ENCODE results near the gene ERGIC3. TPM values are rescaled to one million over a fixed set of nuclear protein-coding genes. Genes with fewer than 3 reads are reported as not detected.
A peak's percentile ranks its signal among the peaks of the same experiment; 100 is the strongest.

ERGIC3 gene
- total RNA-seq, 1 experiment from 2014 or later = 570 TPM

GRCh38 chr20:35598476-35598875 is 56.6 kb downstream of the ERGIC3 start:
- no peak for DNase-seq (ENCODE audit: low read depth)

GRCh38 chr20:35598899-35599775 is 57.3 kb downstream of the ERGIC3 start:
- DNase-seq (ENCODE audit: low read depth) = no peak

GRCh38 chr20:35599776-35600120 is 57.9 kb downstream of the ERGIC3 start:
- DNase-seq (ENCODE audit: low read depth) = no peak

GRCh38 chr20:35600176-35600992 is 58.5 kb downstream of the ERGIC3 start:
- no peak for DNase-seq (ENCODE audit: low read depth)

- peak; percentile 75 for DNase-seq (ENCODE audit: low read depth)
These were observed 59.4 kb downstream of the ERGIC3 start for GRCh38 chr20:35600993-35601973.

GRCh38 chr20:35601990-35602389 is 60.1 kb downstream of the ERGIC3 start:
- DNase-seq (ENCODE audit: low read depth) = no peak

GRCh38 chr20:35602851-35603495 is 61.1 kb downstream of the ERGIC3 start:
- no peak for DNase-seq (ENCODE audit: low read depth)

GRCh38 chr20:35603695-35604448 is 62.0 kb downstream of the ERGIC3 start:
- no peak for DNase-seq (ENCODE audit: low read depth)

GRCh38 chr20:35604449-35604747 is 62.5 kb downstream of the ERGIC3 start:
- no peak for DNase-seq (ENCODE audit: low read depth)

- DNase-seq (ENCODE audit: low read depth) = no peak
These were observed 64.2 kb downstream of the ERGIC3 start for GRCh38 chr20:35606127-35606526.

Other genes starting within 250 kb of the ERGIC3 start
- not detected in 2 replicates for gene FAM83C, start 249.7 kb upstream of the ERGIC3 start, total RNA-seq (2014; rRNA removed; shearing (Covaris generic))
- gene UQCC1, start 130.1 kb upstream of the ERGIC3 start, total RNA-seq (2014; rRNA removed; shearing (Covaris generic)) = 36.5 and 42.9 TPM in 2 replicates
- gene GDF5, start 103.8 kb upstream of the ERGIC3 start, total RNA-seq (2014; rRNA removed; shearing (Covaris generic)) = 1.8 and 2.2 TPM in 2 replicates
- gene CEP250, start 86.5 kb upstream of the ERGIC3 start, total RNA-seq (2014; rRNA removed; shearing (Covaris generic)) = 25.5 and 49.8 TPM in 2 replicates
- not detected in 2 replicates for gene C20orf173, start 12.4 kb upstream of the ERGIC3 start, total RNA-seq (2014; rRNA removed; shearing (Covaris generic))
- 24.9 and 38.5 TPM in 2 replicates for gene SPAG4, start 73.8 kb downstream of the ERGIC3 start, total RNA-seq (2014; rRNA removed; shearing (Covaris generic))
- 301 and 408 TPM in 2 replicates for gene CPNE1, start 122.8 kb downstream of the ERGIC3 start, total RNA-seq (2014; rRNA removed; shearing (Covaris generic))
- gene RBM12, start 122.8 kb downstream of the ERGIC3 start, total RNA-seq (2014; rRNA removed; shearing (Covaris generic)) = 33.8 and 41.9 TPM in 2 replicates
- 42.8 and 53.4 TPM in 2 replicates for gene NFS1, start 157.3 kb downstream of the ERGIC3 start, total RNA-seq (2014; rRNA removed; shearing (Covaris generic))
- 624 and 862 TPM in 2 replicates for gene ROMO1, start 157.3 kb downstream of the ERGIC3 start, total RNA-seq (2014; rRNA removed; shearing (Covaris generic))
- gene RBM39, start 200.2 kb downstream of the ERGIC3 start, total RNA-seq (2014; rRNA removed; shearing (Covaris generic)) = 269 and 327 TPM in 2 replicates
- gene PHF20, start 229.9 kb downstream of the ERGIC3 start, total RNA-seq (2014; rRNA removed; shearing (Covaris generic)) = 47.3 and 60.0 TPM in 2 replicates

Data from RPMI7951 (cell line).